ENCODE measurements around the gene DYRK1A.

Gene DYRK1A

GRCh38 chr21:37550618-37551330, 184.2 kb downstream of the DYRK1A start:
- no peak for DNase-seq (ENCODE audit: low read depth)

- no peak for DNase-seq (ENCODE audit: low read depth)
These were observed 184.9 kb downstream of the DYRK1A start for GRCh38 chr21:37551331-37551992.

GRCh38 chr21:37551993-37552355, 185.4 kb downstream of the DYRK1A start:
- no peak for DNase-seq (ENCODE audit: low read depth)

- no peak for DNase-seq (ENCODE audit: low read depth)
These were observed 186.0 kb downstream of the DYRK1A start for GRCh38 chr21:37552496-37553029.

- no peak for DNase-seq (ENCODE audit: low read depth)
These were observed 186.5 kb downstream of the DYRK1A start for GRCh38 chr21:37553078-37553481.

GRCh38 chr21:37554661-37555379, 188.2 kb downstream of the DYRK1A start:
- no peak for DNase-seq (ENCODE audit: low read depth)

GRCh38 chr21:37555672-37556261, 189.2 kb downstream of the DYRK1A start:
- no peak for DNase-seq (ENCODE audit: low read depth)

- no peak for DNase-seq (ENCODE audit: low read depth)
These were observed 190.8 kb downstream of the DYRK1A start for GRCh38 chr21:37557261-37557950.

- no peak for DNase-seq (ENCODE audit: low read depth)
These were observed 192.2 kb downstream of the DYRK1A start for GRCh38 chr21:37558676-37559211.

- DNase-seq (ENCODE audit: low read depth): no peak
These were observed 193.8 kb downstream of the DYRK1A start for GRCh38 chr21:37560385-37560784.

- DNase-seq (ENCODE audit: low read depth): no peak
These were observed 194.9 kb downstream of the DYRK1A start for GRCh38 chr21:37561506-37561905.

- no peak for DNase-seq (ENCODE audit: low read depth)
These were observed 195.7 kb downstream of the DYRK1A start for GRCh38 chr21:37561941-37562919.

- DNase-seq (ENCODE audit: low read depth): no peak
These were observed 196.5 kb downstream of the DYRK1A start for GRCh38 chr21:37562920-37563640.

- DNase-seq (ENCODE audit: low read depth): peak; percentile 91
These were observed 197.2 kb downstream of the DYRK1A start for GRCh38 chr21:37563641-37564340.

- peak; percentile 90 for DNase-seq (ENCODE audit: low read depth)
These were observed 197.9 kb downstream of the DYRK1A start for GRCh38 chr21:37564341-37564923.

- DNase-seq (ENCODE audit: low read depth): no peak
These were observed 198.5 kb downstream of the DYRK1A start for GRCh38 chr21:37564924-37565529.

GRCh38 chr21:37565530-37566223, 199.1 kb downstream of the DYRK1A start:
- peak; percentile 71 for DNase-seq (ENCODE audit: low read depth)
